Karpas-422 (cell line): ENCODE measurements around the gene TMEM272. TPM values are rescaled to one million over a fixed set of nuclear protein-coding genes. Genes with fewer than 3 reads are reported as not detected.

ENCODE experiments used
- DNase-seq: peaks from one replicate; pipeline ENCODE4 v3.0.0-alpha.2; 2015
- H2AFZ ChIP-seq: fragments of 200-600 bp; sonication (generic); 2 replicates; pipeline ENCODE4 v1.6.1; 2014; ENCODE audit warnings: antibody characterized with exemption, low read length, mixed read lengths
- H3K27ac ChIP-seq: fragments of 200-600 bp; sonication (generic); 2 replicates; pipeline ENCODE4 v1.5.1; 2014; ENCODE audit warnings: mild to moderate bottlenecking, low read length, moderate library complexity
- H3K27me3 ChIP-seq: fragments of 200-600 bp; sonication (generic); 2 replicates; pipeline ENCODE4 v1.6.1; 2014; ENCODE audit warnings: low read length, mixed read lengths
- H3K36me3 ChIP-seq: fragments of 200-600 bp; sonication (generic); 2 replicates; pipeline ENCODE4 v1.6.1; 2014; ENCODE audit warnings: low read length, mixed read lengths; ENCODE audit not compliant: insufficient read depth
- H3K4me1 ChIP-seq: fragments of 200-600 bp; sonication (generic); 2 replicates; pipeline ENCODE4 v1.6.1; 2014; ENCODE audit warnings: mild to moderate bottlenecking, low read length, mixed read lengths
- H3K4me2 ChIP-seq: fragments of 200-600 bp; sonication (generic); 2 replicates; pipeline ENCODE4 v1.6.1; 2014; ENCODE audit warnings: low read length, low read depth, mild to moderate bottlenecking; ENCODE audit not compliant: poor library complexity, severe bottlenecking
- H3K4me3 ChIP-seq: fragments of 200-600 bp; sonication (generic); 2 replicates; pipeline ENCODE4 v1.5.1; 2014; ENCODE audit warnings: mild to moderate bottlenecking, antibody characterized with exemption, low read length, mixed read lengths
- H3K79me2 ChIP-seq: fragments of 200-600 bp; sonication (generic); 2 replicates; pipeline ENCODE4 v1.6.1; 2014; ENCODE audit warnings: mild to moderate bottlenecking, low read length, mixed read lengths
- H3K9ac ChIP-seq: fragments of 200-600 bp; sonication (generic); 2 replicates; pipeline ENCODE4 v1.6.0; 2014; ENCODE audit warnings: low read length
- H3K9me2 ChIP-seq: fragments of 200-600 bp; sonication (generic), shearing (Covaris generic); replicated peaks from 2 replicates; pipeline ENCODE4 v1.6.0; 2014; ENCODE audit warnings: mild to moderate bottlenecking, low read length, moderate library complexity; ENCODE audit not compliant: insufficient read depth
- H3K9me3 ChIP-seq: fragments of 300-700, 200-600 bp; sonication (generic); 2 replicates; pipeline ENCODE4 v1.6.1; 2014; ENCODE audit warnings: low read length, mixed read lengths
- H4K20me1 ChIP-seq: fragments of 200-600 bp; sonication (generic); 2 replicates; pipeline ENCODE4 v1.6.1; 2014; ENCODE audit warnings: mild to moderate bottlenecking, antibody characterized with exemption, low read length, low read depth; ENCODE audit not compliant: insufficient read depth
- total RNA-seq: library from RNA; depleted of rRNA; stranded (reverse); fragments of >200 nt; shearing (Covaris generic); gene quantifications from 2 replicates; pipeline ENCODE4 v1.2.3, GENCODE V29; 2014; ENCODE audit warnings: low replicate concordance

TMEM272 gene
- total RNA-seq, 1 experiment from 2014 or later, result 0.15 TPM

DNA sequence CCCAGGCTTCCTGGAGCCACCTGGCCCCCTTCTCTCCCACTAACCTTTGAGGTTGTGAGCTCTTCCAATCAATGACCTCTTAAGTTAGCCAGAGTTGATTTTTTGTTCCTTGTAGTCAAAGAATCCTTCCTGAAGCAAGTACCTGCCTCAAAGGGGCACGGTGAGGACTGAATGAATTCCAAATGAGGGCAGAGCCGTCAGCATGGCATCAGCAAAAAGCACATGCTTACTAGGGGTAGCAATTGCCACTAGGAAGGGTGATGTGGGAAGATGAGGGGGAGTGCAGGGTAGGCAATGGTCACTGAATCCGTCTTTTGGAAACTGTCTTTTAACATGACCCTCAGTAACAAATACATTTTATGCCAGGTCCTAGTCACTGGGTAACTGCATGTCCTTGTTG lies 25.4 kb downstream of the TMEM272 start:
- H3K9ac ChIP-seq, result peak overlapping the region; percentile 74
- H2AFZ ChIP-seq, result no peak overlapping the region
- peak overlapping the region; percentile 76 for H3K4me2 ChIP-seq
- H3K36me3 ChIP-seq, result no peaks in the 10 kb centered on the region
- peak overlapping the region; percentile 99 for H3K27ac ChIP-seq
- H3K27me3 ChIP-seq, result no peaks in the 10 kb centered on the region
- H3K79me2 ChIP-seq, result no peaks in the 10 kb centered on the region
- 0 out of 2 replicates have a peak overlapping the region, but pooled peaks have one; percentile 5 for H3K4me3 ChIP-seq
- peaks cover 85% of the 10 kb centered on the region for H3K4me1 ChIP-seq
- H4K20me1 ChIP-seq, result no peaks in the 10 kb centered on the region
- H3K9me3 ChIP-seq, result no peaks in the 10 kb centered on the region
- DNase-seq, result no peak
- H3K9me2 ChIP-seq, result no peaks in the 10 kb centered on the region

DNA sequence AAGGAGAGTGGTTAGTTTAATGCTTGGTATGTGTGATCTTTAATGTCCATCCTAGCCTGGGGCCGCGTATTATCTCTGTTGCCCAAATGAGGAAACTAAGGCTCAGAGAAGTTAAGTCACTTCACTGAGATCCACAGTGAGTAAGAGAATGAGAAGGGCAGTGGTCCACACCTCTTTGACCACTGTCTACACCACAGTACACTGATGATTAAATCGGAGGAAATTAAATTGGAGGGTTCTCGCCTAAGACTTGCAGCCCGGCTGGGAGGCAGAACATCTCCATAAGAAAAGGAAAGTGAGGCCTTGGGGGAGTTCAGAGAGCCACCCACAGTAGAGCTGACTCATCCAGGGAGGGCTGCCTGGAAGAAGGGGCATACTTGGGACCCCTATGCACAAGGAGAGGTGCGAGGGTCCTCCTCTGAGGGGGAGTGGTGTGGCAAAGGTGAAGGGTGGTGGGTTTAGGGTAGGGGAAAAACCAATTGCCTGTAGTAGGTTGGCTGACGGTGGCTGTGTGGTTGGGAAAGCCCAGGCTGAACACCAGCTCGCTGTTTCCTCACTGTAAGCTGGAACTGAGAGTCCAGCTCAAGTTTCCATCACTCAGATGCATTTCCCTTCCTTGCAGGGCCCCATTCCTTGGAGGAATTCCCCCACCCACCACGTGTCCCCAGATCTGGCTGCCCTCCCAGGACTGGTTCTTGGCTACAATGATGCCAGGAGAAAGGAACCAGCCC lies 26.0 kb downstream of the TMEM272 start:
- no peak overlapping the region for H3K4me2 ChIP-seq
- H3K4me1 ChIP-seq, result peaks cover 85% of the 10 kb centered on the region
- no peaks in the 10 kb centered on the region for H3K27me3 ChIP-seq
- H3K9me3 ChIP-seq, result no peaks in the 10 kb centered on the region
- H3K27ac ChIP-seq, result no peak overlapping the region
- H2AFZ ChIP-seq, result no peak overlapping the region
- no peaks in the 10 kb centered on the region for H3K79me2 ChIP-seq
- no peak for DNase-seq
- H3K9me2 ChIP-seq, result no peaks in the 10 kb centered on the region
- H3K4me3 ChIP-seq, result no peak overlapping the region
- H4K20me1 ChIP-seq, result no peaks in the 10 kb centered on the region
- no peaks in the 10 kb centered on the region for H3K36me3 ChIP-seq
- no peak overlapping the region for H3K9ac ChIP-seq

DNA sequence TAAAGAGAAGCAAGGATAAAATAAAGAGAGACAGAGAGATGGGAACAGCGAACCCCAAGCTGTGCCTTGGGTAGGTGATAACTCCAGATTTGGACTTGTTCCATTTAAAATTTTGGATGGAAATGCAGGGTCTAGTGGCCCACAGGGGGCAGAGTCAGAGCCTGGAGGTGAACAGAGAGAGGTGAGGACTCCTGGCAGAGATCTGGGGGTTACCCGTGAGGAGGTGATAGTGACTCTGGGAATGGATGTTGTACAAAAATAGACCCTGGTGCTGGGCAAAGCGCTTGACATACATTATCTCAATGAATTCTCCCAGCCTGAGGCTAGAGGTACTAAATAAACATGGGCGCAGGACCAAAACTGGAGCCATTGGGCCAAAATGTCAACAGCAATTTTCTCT lies 26.7 kb downstream of the TMEM272 start:
- no peak overlapping the region for H3K9ac ChIP-seq
- H3K4me3 ChIP-seq, result no peak overlapping the region
- H4K20me1 ChIP-seq, result no peaks in the 10 kb centered on the region
- H3K4me2 ChIP-seq, result no peak overlapping the region
- H3K27ac ChIP-seq, result no peak overlapping the region
- no peaks in the 10 kb centered on the region for H3K36me3 ChIP-seq
- no peaks in the 10 kb centered on the region for H3K9me3 ChIP-seq
- no peaks in the 10 kb centered on the region for H3K9me2 ChIP-seq
- no peak for DNase-seq
- H3K4me1 ChIP-seq, result peaks cover 85% of the 10 kb centered on the region
- H2AFZ ChIP-seq, result no peak overlapping the region
- H3K79me2 ChIP-seq, result no peaks in the 10 kb centered on the region
- no peaks in the 10 kb centered on the region for H3K27me3 ChIP-seq

DNA sequence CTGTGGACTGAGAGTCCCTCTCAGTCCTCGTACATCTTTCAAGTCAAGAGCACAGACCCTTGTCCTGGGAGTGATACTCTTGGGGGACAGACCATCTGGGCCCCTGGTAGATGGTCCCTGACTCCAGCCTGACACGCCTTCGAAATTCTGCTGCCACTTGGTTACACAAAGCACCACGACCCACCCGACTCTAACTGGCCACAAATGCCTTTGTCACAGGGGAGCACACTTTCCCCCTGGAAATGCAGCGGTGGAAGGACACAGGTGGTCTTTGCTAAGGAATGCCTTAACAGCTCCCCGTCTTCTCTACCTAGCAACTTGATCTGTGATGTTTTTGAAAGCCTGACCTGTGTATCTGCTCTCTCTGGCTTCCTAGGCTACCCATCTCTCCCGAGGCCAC lies 27.3 kb downstream of the TMEM272 start:
- no peak overlapping the region for H3K9ac ChIP-seq
- H3K27me3 ChIP-seq, result no peaks in the 10 kb centered on the region
- H3K36me3 ChIP-seq, result no peaks in the 10 kb centered on the region
- no peaks in the 10 kb centered on the region for H3K79me2 ChIP-seq
- H3K4me3 ChIP-seq, result no peak overlapping the region
- peaks cover 85% of the 10 kb centered on the region for H3K4me1 ChIP-seq
- DNase-seq, result no peak
- no peaks in the 10 kb centered on the region for H3K9me3 ChIP-seq
- no peak overlapping the region for H2AFZ ChIP-seq
- no peaks in the 10 kb centered on the region for H3K9me2 ChIP-seq
- H4K20me1 ChIP-seq, result no peaks in the 10 kb centered on the region
- H3K27ac ChIP-seq, result no peak overlapping the region
- no peak overlapping the region for H3K4me2 ChIP-seq

DNA sequence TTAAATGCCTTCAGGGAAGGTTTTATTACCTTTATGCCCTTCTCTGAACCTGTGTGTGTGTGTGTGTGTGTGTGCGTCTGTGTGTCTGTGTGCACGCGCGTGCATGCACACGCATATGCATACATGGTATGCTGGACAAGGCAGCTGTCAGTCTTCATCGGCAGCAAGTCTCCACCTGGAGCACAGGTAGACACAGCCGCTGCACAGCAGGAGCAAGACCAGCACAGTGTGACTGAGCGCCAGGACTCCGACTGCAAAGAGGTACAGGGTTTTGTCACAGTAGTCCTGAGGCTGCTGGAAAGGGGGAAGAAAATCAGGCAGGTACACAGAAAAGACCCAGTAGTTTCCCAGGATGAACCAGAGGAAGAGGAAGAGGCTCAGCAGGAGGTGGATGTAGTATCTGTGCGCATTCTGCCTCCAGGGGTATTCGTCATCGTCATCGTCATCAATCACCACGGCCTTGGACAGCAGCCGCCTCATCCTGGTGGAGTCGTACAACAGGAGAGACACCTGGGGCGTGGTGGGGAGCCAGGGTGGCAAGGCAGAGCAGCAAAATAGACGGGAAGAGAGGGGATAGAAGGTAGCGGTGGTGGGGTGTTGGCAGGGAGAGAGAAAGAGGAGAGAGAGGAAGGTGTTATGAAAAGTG lies 28.2 kb downstream of the TMEM272 start:
- no peak for DNase-seq
- no peak overlapping the region for H2AFZ ChIP-seq
- no peak overlapping the region for H3K4me2 ChIP-seq
- no peaks in the 10 kb centered on the region for H3K9me2 ChIP-seq
- no peaks in the 10 kb centered on the region for H3K79me2 ChIP-seq
- H3K4me3 ChIP-seq, result no peak overlapping the region
- H3K36me3 ChIP-seq, result no peaks in the 10 kb centered on the region
- H3K27me3 ChIP-seq, result no peaks in the 10 kb centered on the region
- no peaks in the 10 kb centered on the region for H4K20me1 ChIP-seq
- H3K27ac ChIP-seq, result no peak overlapping the region
- no peaks in the 10 kb centered on the region for H3K9me3 ChIP-seq
- H3K9ac ChIP-seq, result no peak overlapping the region
- H3K4me1 ChIP-seq, result peaks cover 85% of the 10 kb centered on the region

DNA sequence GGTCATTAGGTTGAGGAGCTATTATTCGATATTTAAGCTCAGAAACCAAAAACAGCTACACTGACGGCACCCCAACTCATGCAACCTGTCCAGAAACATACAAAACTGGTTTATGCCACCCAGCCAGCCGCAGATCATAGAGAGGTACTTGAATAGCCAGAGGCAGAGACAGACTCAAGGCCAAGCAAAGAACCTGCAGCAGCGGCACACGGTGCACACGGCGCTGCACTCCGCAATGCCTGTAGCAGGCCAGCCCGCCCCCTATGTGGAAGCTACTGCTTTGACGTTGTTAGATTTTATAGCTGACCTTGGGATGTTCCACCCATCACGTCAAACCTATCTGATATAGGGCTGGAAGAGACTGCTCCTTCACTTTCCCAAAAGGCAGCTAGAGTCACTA lies 29.1 kb downstream of the TMEM272 start:
- Histone ChIP-seq H3K79me2 (no peaks in the 10 kb centered on the region), H3K36me3 (no peaks in the 10 kb centered on the region), H4K20me1 (no peaks in the 10 kb centered on the region), H3K4me1 (peaks cover 85% of the 10 kb centered on the region), H3K4me3 (peak overlapping the region; percentile 56), H2AFZ (no peak overlapping the region), H3K9me2 (no peaks in the 10 kb centered on the region), H3K4me2 (peak overlapping the region; percentile 72), H3K27me3 (no peaks in the 10 kb centered on the region), H3K9ac (peak overlapping the region; percentile 62), H3K27ac (no peak overlapping the region; the same call in 1 of the 2 replicates), H3K9me3 (no peaks in the 10 kb centered on the region)
- no peak for DNase-seq

DNA sequence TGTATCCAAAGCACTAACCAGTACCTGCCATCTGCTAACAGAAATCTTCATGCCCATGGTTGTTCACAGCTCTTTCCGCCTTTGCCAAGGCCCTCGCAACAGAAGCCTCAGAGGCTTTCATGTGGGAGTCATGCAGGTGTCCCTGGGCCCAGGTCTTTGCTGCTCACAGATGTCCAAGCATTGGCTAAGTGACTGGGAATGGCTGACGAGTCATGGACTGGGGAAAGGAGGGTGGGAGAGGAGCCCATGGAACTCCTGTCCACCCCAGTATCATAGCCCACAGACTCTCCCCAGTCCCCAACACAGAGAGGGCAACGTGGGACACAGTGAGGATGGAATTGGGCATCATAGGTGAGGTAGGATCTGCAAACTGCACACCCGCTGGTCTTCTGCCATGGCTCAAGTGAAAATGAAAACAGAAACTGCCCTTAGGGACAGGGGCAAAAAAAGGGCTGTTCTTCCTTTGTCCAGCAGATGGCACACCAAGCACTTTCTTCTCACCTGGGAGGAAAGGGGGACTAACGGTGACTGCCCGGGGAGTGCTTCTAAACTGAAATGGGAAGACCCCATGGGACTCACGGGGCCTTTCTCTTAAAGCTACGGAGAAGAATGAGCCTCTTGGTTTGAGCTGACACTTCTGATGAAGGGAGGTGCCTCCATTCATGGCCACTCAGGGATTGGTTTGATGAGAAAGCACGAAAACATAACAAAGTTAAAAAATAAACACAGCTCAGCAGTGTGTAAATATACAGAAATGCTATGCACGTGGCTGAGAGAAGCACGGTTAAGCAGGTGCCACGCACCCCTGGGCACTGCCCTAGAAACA lies 29.9 kb downstream of the TMEM272 start:
- Histone ChIP-seq H3K27me3 (no peaks in the 10 kb centered on the region), H3K4me3 (peak overlapping the region; percentile 56), H3K9me3 (no peaks in the 10 kb centered on the region), H3K27ac (peak overlapping the region; percentile 48; the same call in 1 of the 2 replicates), H2AFZ (0 out of 2 replicates have a peak overlapping the region, but pooled peaks have one; percentile 29), H3K4me1 (peaks cover 81% of the 10 kb centered on the region), H3K9me2 (no peaks in the 10 kb centered on the region), H4K20me1 (no peaks in the 10 kb centered on the region), H3K79me2 (no peaks in the 10 kb centered on the region), H3K4me2 (peak overlapping the region; percentile 72), H3K9ac (peak overlapping the region; percentile 63), H3K36me3 (no peaks in the 10 kb centered on the region)
- DNase-seq, result peak; percentile 94

DNA sequence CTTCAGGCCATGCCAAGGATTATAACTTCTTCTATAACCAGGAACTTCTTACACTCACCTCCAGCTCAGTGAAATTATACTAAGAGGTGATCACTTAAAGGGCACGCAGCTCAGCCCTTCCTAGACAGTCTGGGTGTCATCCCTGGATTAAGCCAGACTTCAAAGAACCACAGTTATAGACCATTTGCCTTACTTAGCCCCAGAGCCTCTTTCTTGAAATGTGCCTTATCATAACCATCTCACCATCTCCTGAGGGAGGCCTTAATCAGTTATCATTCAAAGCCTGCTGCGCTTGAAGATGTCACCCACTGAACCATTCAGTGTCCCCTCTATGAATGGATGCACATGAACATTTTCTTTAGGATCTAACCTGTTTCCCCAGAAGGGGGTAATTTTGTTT lies 30.9 kb downstream of the TMEM272 start:
- H3K9ac ChIP-seq, result no peak overlapping the region
- H3K36me3 ChIP-seq, result no peaks in the 10 kb centered on the region
- H3K9me3 ChIP-seq, result no peaks in the 10 kb centered on the region
- no peaks in the 10 kb centered on the region for H3K9me2 ChIP-seq
- H3K4me2 ChIP-seq, result peak overlapping the region; percentile 72
- H3K79me2 ChIP-seq, result no peaks in the 10 kb centered on the region
- no peak overlapping the region; the same call in 1 of the 2 replicates for H3K27ac ChIP-seq
- no peak overlapping the region for H2AFZ ChIP-seq
- peak; percentile 70 for DNase-seq
- H4K20me1 ChIP-seq, result no peaks in the 10 kb centered on the region
- H3K4me3 ChIP-seq, result peak overlapping the region; percentile 56
- H3K27me3 ChIP-seq, result no peaks in the 10 kb centered on the region
- peaks cover 71% of the 10 kb centered on the region for H3K4me1 ChIP-seq
